C4-2B (cell line): ENCODE measurements around the gene EIF3L.

Experiments
- CTCF ChIP-seq: fragments of 450-650 bp; conservative IDR thresholded peaks from 2 replicates; pipeline ENCODE4 v1.5.1; 2017; ENCODE audit warnings: mild to moderate bottlenecking
- ZFX ChIP-seq: fragments of 450-650 bp; IDR thresholded peaks from 2 replicates; pipeline ENCODE4 v1.6.1; 2017

- TF ChIP-seq CTCF (no peak), ZFX (no peak)
Measured at GRCh38 chr22:37917874-37918548, 68.8 kb downstream of the EIF3L start.
